Activated naive CD8-positive, alpha-beta T cell (primary cell): ENCODE results near the gene PDE8A.
A peak's percentile ranks its signal among the peaks of the same experiment; 100 is the strongest.
"Not testable (repeated sequence)": the region's sequence is repeated elsewhere in the genome, so short reads cannot be mapped to it uniquely, and the experiment has no call there.

Experiments used
- H3K27ac Mint-ChIP-seq: one replicate; pipeline ENCODE4 v1.8.0; 2021; ENCODE audit warnings: mixed read lengths
- H3K27me3 Mint-ChIP-seq: one replicate; pipeline ENCODE4 v1.8.0; 2021; ENCODE audit warnings: mixed read lengths
- H3K36me3 Mint-ChIP-seq: one replicate; pipeline ENCODE4 v1.8.0; 2021; ENCODE audit warnings: mixed read lengths
- H3K4me1 Mint-ChIP-seq: one replicate; pipeline ENCODE4 v1.8.0; 2021; ENCODE audit warnings: low read depth, mixed read lengths
- H3K4me3 Mint-ChIP-seq: one replicate; pipeline ENCODE4 v1.8.0; 2021; ENCODE audit warnings: mild to moderate bottlenecking, mixed read lengths
- H3K9me3 Mint-ChIP-seq: one replicate; pipeline ENCODE4 v1.8.0; 2021; ENCODE audit warnings: low read depth, mixed read lengths

PDE8A gene

GRCh38 chr15:84976746-84977345 is 4.8 kb upstream of the PDE8A start:
- no peak overlapping the region for H3K4me3 Mint-ChIP-seq
- no peaks in the 10 kb centered on the region for H3K36me3 Mint-ChIP-seq
- no peaks in the 10 kb centered on the region for H3K27me3 Mint-ChIP-seq
- H3K27ac Mint-ChIP-seq: no peak overlapping the region
- H3K4me1 Mint-ChIP-seq: peaks cover 7% of the 10 kb centered on the region
- no peaks in the 10 kb centered on the region for H3K9me3 Mint-ChIP-seq

DNA sequence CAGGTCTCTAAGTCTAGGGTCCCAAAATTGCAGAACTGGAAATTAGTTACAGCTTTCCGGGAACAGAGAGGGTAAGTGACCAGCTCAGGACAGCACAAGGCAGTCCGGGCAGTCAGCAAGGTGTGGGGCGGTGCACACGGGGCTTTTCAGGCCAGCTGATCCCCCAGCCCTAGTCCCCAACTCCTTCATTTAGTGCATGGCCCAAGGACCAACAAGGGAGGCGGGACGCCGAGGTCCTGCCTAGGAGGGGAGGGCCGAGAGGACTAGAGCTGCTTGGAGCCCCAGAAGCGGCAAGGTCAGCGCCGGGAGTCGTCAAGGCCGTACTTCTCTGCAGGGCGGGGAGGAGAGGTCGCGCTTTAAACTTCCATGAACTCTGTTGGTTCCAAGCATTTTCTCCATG is 2.0 kb upstream of the PDE8A start:
- Mint-ChIP-seq H3K9me3 (no peaks in the 10 kb centered on the region), H3K36me3 (no peaks in the 10 kb centered on the region), H3K27me3 (no peaks in the 10 kb centered on the region), H3K27ac (no peak overlapping the region), H3K4me3 (peak overlapping the region; percentile 95), H3K4me1 (peaks cover 29% of the 10 kb centered on the region)

DNA sequence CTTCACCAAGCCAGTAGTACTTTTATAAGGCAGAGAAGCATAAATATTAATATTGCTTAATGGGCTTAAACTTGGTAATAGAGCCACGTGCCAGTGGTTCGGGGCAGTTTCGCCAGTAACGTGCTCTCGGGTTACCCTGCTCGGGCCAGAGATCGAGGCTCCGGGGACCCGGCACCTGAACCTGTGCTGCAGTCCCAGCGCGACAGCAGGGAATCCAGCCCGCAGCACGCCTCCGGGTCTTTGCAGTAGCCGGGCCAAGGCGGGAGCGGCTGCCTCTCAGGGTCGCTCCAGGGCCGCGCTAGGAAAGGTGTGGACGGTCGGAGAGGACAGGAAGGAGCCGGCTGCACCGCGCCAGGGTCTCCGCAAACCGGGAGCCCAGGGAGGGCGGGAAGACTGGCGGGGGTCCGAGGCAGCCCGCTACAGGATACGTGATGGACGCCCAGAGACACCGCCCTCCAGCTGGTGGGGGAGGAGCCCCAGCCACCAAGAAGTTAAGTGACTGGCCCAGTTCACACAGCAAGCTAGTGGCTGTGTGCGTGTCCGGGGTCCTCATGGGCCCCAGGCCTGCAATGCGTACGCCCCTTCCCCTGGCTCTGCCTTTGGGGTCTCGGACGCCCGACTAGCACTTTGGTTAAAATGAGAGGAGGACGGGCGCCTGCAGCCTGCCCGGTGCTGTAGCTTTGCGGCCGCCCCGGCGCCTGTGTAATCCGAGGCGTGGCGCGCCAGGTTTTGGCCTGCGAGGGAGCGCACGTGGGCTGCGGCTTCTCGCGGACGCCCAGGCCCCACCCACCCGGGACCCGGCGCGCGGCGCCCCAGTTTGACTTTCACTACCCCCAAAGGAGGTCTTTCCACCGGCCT is 1.2 kb upstream of the PDE8A start:
- Mint-ChIP-seq H3K4me1 (peaks cover 37% of the 10 kb centered on the region), H3K27ac (peak overlapping the region; percentile 96), H3K9me3 (no peaks in the 10 kb centered on the region), H3K27me3 (no peaks in the 10 kb centered on the region), H3K4me3 (peak overlapping the region; percentile 95), H3K36me3 (no peaks in the 10 kb centered on the region)

DNA sequence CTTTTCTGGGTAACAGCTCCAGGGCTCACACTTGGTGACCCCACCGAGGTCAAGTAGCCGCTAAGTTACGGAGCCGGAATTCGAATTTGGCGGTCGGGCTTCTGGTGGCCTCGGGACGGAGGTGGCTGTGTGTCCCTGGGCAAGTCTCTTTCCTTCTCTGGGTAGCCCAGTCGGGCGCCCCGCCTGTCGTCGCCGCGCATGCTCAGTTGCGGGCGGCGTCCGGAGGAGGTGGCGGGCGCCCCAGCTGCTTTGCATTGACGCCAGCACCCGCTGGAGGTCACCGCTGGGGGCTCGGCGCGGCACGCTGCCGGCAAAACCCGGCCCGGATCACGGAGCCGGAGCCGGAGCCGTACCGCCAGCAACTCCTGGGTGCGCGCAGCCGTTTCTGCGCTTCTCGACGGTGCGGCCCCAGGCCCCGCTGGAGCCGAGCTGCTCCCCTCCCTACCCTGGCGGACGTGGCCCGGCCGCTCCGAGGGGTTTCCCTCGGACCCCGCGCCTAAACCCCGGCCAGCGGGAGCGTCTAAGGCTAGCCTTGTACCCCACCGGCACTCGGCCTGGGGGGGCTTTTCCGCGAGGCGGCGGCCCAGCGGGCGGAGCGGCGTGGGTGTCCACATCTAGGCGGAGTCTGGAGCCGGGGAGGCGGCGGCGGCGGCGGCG is 474 bp upstream of the PDE8A start:
- H3K9me3 Mint-ChIP-seq: no peaks in the 10 kb centered on the region
- H3K27ac Mint-ChIP-seq: peak overlapping the region; percentile 93
- peak overlapping the region; percentile 95 for H3K4me3 Mint-ChIP-seq
- H3K36me3 Mint-ChIP-seq: no peaks in the 10 kb centered on the region
- H3K27me3 Mint-ChIP-seq: no peaks in the 10 kb centered on the region
- H3K4me1 Mint-ChIP-seq: peaks cover 42% of the 10 kb centered on the region

DNA sequence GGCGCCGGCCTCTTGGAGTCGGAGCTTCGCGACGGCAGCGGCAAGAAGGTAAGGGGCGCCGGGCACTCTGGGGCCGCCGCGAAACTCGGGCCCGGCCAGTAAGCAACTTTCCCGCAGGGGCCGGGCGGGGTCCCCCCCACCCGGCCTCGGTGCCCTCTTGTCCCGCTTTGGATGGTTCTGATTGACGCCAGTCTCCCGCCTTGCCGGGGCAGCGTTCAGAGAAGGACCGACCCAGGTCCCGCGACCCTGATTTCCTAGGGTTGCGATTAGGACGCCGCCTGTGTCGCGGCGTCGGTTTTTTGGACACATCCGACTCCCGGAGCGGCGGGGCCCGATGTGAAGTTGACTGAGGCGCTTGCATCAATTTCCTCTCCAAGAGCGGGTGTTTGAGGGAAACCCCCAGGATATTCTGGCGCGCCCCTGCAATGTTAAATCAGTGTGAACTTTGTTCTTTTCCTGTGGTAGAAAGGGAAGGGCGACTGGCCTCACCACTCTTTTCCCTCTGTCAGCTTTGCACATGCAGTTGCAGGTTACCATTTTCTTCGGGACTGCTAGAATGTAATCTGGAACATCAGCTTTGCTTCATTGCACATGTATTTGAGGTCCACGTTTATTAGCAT is 755 bp downstream of the PDE8A start:
- Mint-ChIP-seq H3K36me3 (no peaks in the 10 kb centered on the region), H3K4me1 (peaks cover 52% of the 10 kb centered on the region), H3K4me3 (peak overlapping the region; percentile 93), H3K27me3 (no peaks in the 10 kb centered on the region), H3K9me3 (no peaks in the 10 kb centered on the region), H3K27ac (peak overlapping the region; percentile 93)

DNA sequence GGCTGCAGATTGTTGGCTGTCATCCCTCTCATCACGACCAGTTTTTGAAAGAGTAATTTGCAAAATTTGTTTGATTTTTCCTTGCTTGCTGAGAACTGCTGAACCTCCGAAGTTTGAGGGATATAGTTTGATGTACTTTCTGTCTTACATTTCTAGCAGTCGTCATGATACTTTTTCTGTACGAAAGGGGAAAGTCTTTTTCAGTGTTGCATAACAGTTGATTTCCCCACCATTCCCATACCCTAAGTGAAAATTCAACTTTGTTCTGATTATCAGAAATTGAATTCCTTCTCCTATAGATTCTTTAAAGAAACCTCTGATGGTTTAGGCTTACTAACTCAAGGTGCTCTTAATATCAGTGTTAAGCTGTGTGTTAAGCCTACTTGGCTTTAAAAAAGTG is 1.6 kb downstream of the PDE8A start:
- Mint-ChIP-seq H3K36me3 (no peaks in the 10 kb centered on the region), H3K27me3 (no peaks in the 10 kb centered on the region), H3K9me3 (no peaks in the 10 kb centered on the region), H3K4me1 (peaks cover 59% of the 10 kb centered on the region), H3K4me3 (peak overlapping the region; percentile 93), H3K27ac (peak overlapping the region; percentile 93)

- Mint-ChIP-seq H3K27me3 (no peaks in the 10 kb centered on the region), H3K36me3 (no peaks in the 10 kb centered on the region), H3K4me1 (peaks cover 61% of the 10 kb centered on the region), H3K4me3 (peak overlapping the region; percentile 93), H3K27ac (peak overlapping the region; percentile 19), H3K9me3 (no peaks in the 10 kb centered on the region)
These were observed 2.1 kb downstream of the PDE8A start for GRCh38 chr15:84983711-84984110.

- no peaks in the 10 kb centered on the region for H3K9me3 Mint-ChIP-seq
- peaks cover 2% of the 10 kb centered on the region for H3K36me3 Mint-ChIP-seq
- H3K27ac Mint-ChIP-seq: peak overlapping the region; percentile 74
- peaks cover 68% of the 10 kb centered on the region for H3K4me1 Mint-ChIP-seq
- H3K27me3 Mint-ChIP-seq: no peaks in the 10 kb centered on the region
- no peak overlapping the region for H3K4me3 Mint-ChIP-seq
These were observed 3.5 kb downstream of the PDE8A start for GRCh38 chr15:84985158-84985557.

DNA sequence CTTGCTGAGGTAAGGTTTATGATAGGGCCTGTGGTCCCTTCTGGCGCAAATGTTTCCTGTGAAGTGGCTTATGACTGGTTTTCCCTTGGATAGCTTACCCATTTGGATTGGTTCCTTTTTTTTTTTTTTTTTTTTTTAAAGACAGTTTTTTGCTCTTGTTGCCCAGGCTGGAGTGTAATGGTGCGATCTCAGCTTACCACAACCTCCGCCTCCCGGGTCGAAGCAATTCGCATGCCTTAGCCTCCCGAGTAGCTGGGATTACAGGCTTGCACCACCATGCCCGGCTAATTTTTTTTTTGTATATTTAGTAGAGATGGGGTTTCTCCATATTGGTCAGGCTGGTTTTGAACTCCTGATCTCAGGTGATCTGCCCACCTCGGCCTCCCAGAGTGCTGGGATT is 5.7 kb downstream of the PDE8A start:
- H3K27ac Mint-ChIP-seq, H3K36me3 Mint-ChIP-seq, H3K27me3 Mint-ChIP-seq, H3K9me3 Mint-ChIP-seq, H3K4me3 Mint-ChIP-seq: not testable (repeated sequence)
- H3K4me1 Mint-ChIP-seq: peaks cover 89% of the 10 kb centered on the region

GRCh38 chr15:84987949-84988624 is 6.4 kb downstream of the PDE8A start:
- Mint-ChIP-seq H3K4me1 (peaks cover 88% of the 10 kb centered on the region), H3K36me3 (peaks cover 2% of the 10 kb centered on the region), H3K4me3 (peak overlapping the region; percentile 62), H3K27me3 (no peaks in the 10 kb centered on the region), H3K9me3 (no peaks in the 10 kb centered on the region), H3K27ac (peak overlapping the region; percentile 76)

GRCh38 chr15:84988909-84989644 is 7.4 kb downstream of the PDE8A start:
- Mint-ChIP-seq H3K27me3 (no peaks in the 10 kb centered on the region), H3K4me3 (peak overlapping the region; percentile 4), H3K4me1 (peaks cover 82% of the 10 kb centered on the region), H3K36me3 (peaks cover 2% of the 10 kb centered on the region), H3K9me3 (no peaks in the 10 kb centered on the region), H3K27ac (peak overlapping the region; percentile 76)

GRCh38 chr15:84990507-84990906 is 8.9 kb downstream of the PDE8A start:
- H3K4me3 Mint-ChIP-seq: no peak overlapping the region
- peaks cover 2% of the 10 kb centered on the region for H3K36me3 Mint-ChIP-seq
- no peaks in the 10 kb centered on the region for H3K9me3 Mint-ChIP-seq
- H3K4me1 Mint-ChIP-seq: peaks cover 77% of the 10 kb centered on the region
- no peaks in the 10 kb centered on the region for H3K27me3 Mint-ChIP-seq
- H3K27ac Mint-ChIP-seq: no peak overlapping the region

- Mint-ChIP-seq H3K4me3 (peak overlapping the region; percentile 53), H3K36me3 (peaks cover 2% of the 10 kb centered on the region), H3K27ac (peak overlapping the region; percentile 2), H3K27me3 (no peaks in the 10 kb centered on the region), H3K4me1 (peaks cover 74% of the 10 kb centered on the region), H3K9me3 (no peaks in the 10 kb centered on the region)
These were observed 9.5 kb downstream of the PDE8A start for GRCh38 chr15:84991014-84991712.
